ENCODE data around the gene ATP1B2. TPM values are rescaled to one million over a fixed set of nuclear protein-coding genes. Genes with fewer than 3 reads are reported as not detected.

ATP1B2 gene
- total and polyA plus RNA-seq, 2 of the 8 experiments (the other 6 are each of a cell fraction or from before 2014, with no cell fraction given): 9.1 to 21.0 TPM

- TF ChIP-seq CHD7 (IDR thresholded peaks at IDR 0.05; ENCODE audit: insufficient replicate concordance, low read length): no peak
- no peak for TF ChIP-seq JUND (IDR thresholded peaks at IDR 0.05; ENCODE audit: low read length)
- no peak for TF ChIP-seq CBX5 (IDR thresholded peaks at IDR 0.05; ENCODE audit: low read depth, low read length)
- TF ChIP-seq, protein P1, sequence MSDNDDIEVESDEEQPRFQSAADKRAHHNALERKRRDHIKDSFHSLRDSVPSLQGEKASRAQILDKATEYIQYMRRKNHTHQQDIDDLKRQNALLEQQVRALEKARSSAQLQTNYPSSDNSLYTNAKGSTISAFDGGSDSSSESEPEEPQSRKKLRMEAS (IDR thresholded peaks at IDR 0.05): no peak
- TF ChIP-seq ZNF274 (IDR thresholded peaks at IDR 0.05; ENCODE audit: borderline replicate concordance, extremely low read depth, low read length): no peak
- TF ChIP-seq SIN3A (conservative IDR thresholded peaks at IDR 0.05 in 1 of 2, IDR thresholded peaks at IDR 0.05 in 1 of 2; ENCODE audit: low read depth in 1 of 2, low read length in 2 of 2): no peak
- no peak for TF ChIP-seq CEBPB (IDR thresholded peaks at IDR 0.05; ENCODE audit: low read depth, low read length)
- TF ChIP-seq RFX5 (IDR thresholded peaks at IDR 0.05; ENCODE audit: borderline replicate concordance, low read depth, low read length): no peak
- TF ChIP-seq JUN (IDR thresholded peaks at IDR 0.05; ENCODE audit: low read depth, low read length): no peak
- TF ChIP-seq SRF (IDR thresholded peaks at IDR 0.05; ENCODE audit: low read depth, low read length): no peak
- TF ChIP-seq KDM4A (IDR thresholded peaks at IDR 0.05; ENCODE audit: low read depth, low read length, severe bottlenecking): no peak
- no peak for TF ChIP-seq HDAC6 (IDR thresholded peaks at IDR 0.05; ENCODE audit: low read depth, low read length)
Measured at GRCh38 chr17:7632492-7632894, 18.2 kb upstream of the ATP1B2 start (continued).

Measured in H1 (cell line).